Endothelial cell (in vitro differentiated cells): ENCODE measurements around the gene CLIP1. TPM values are rescaled to one million over a fixed set of nuclear protein-coding genes. Genes with fewer than 3 reads are reported as not detected.

Source experiments
- DNase-seq: peaks from one replicate; pipeline ENCODE4 v3.0.0; 2021; ENCODE audit warnings: low spot score
- H3K27ac Mint-ChIP-seq: one replicate; pipeline ENCODE4 v1.8.0; 2021; ENCODE audit warnings: mixed read lengths, inconsistent platforms; ENCODE audit not compliant: unreplicated experiment
- H3K27me3 Mint-ChIP-seq: one replicate; pipeline ENCODE4 v1.8.0; 2021; ENCODE audit warnings: mild to moderate bottlenecking, moderate library complexity, mixed read lengths, inconsistent platforms; ENCODE audit not compliant: unreplicated experiment
- H3K36me3 Mint-ChIP-seq: one replicate; pipeline ENCODE4 v1.8.0; 2021; ENCODE audit warnings: mild to moderate bottlenecking, low read depth, mixed read lengths, inconsistent platforms; ENCODE audit not compliant: unreplicated experiment
- H3K4me1 Mint-ChIP-seq: one replicate; pipeline ENCODE4 v1.8.0; 2021; ENCODE audit warnings: mild to moderate bottlenecking, mixed read lengths, inconsistent platforms; ENCODE audit not compliant: unreplicated experiment
- H3K4me3 Mint-ChIP-seq: one replicate; pipeline ENCODE4 v1.8.0; 2021; ENCODE audit warnings: mild to moderate bottlenecking, mixed read lengths, inconsistent platforms; ENCODE audit not compliant: unreplicated experiment
- H3K9me3 Mint-ChIP-seq: one replicate; pipeline ENCODE4 v1.8.0; 2021; ENCODE audit warnings: mixed read lengths, inconsistent platforms; ENCODE audit not compliant: unreplicated experiment
- total RNA-seq: library from RNA; stranded (reverse); fragmentation: NEBNext Ultra II Directional; extraction: Animal tissue kit (Norgen Biotek cat#: 25700); gene quantifications from one replicate; pipeline ENCODE4 v1.2.1, GENCODE V29; 2021; ENCODE audit not compliant: unreplicated experiment
- TF ChIP-seq, protein P1 (sequence below): fragments of 200-600 bp; sonication (generic); IDR thresholded peaks from one replicate; pipeline ENCODE4 v1.5.0; 2021; ENCODE audit warnings: antibody characterized with exemption; ENCODE audit not compliant: unreplicated experiment

The CLIP1 gene
- total RNA-seq, 1 donor from 2014 or later = 57.7 TPM

GRCh38 chr12:122413516-122414404 is 8.7 kb downstream of the CLIP1 start:
- peak overlapping the region; percentile 13 for H3K27ac Mint-ChIP-seq
- H3K4me3 Mint-ChIP-seq = no peak overlapping the region
- TF ChIP-seq, protein P1, sequence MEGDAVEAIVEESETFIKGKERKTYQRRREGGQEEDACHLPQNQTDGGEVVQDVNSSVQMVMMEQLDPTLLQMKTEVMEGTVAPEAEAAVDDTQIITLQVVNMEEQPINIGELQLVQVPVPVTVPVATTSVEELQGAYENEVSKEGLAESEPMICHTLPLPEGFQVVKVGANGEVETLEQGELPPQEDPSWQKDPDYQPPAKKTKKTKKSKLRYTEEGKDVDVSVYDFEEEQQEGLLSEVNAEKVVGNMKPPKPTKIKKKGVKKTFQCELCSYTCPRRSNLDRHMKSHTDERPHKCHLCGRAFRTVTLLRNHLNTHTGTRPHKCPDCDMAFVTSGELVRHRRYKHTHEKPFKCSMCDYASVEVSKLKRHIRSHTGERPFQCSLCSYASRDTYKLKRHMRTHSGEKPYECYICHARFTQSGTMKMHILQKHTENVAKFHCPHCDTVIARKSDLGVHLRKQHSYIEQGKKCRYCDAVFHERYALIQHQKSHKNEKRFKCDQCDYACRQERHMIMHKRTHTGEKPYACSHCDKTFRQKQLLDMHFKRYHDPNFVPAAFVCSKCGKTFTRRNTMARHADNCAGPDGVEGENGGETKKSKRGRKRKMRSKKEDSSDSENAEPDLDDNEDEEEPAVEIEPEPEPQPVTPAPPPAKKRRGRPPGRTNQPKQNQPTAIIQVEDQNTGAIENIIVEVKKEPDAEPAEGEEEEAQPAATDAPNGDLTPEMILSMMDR = no peak

GRCh38 chr12:122412851-122413433 is 9.5 kb downstream of the CLIP1 start:
- Mint-ChIP-seq H3K4me3 (no peak overlapping the region), H3K27me3 (no peaks in the 10 kb centered on the region), H3K9me3 (no peaks in the 10 kb centered on the region), H3K36me3 (peaks cover 3% of the 10 kb centered on the region), H3K27ac (no peak overlapping the region), H3K4me1 (peaks cover 9% of the 10 kb centered on the region)
- TF ChIP-seq, protein P1 = no peak
- no peak for DNase-seq

More at GRCh38 chr12:122413516-122414404, 8.7 kb downstream of the CLIP1 start:
- peaks cover 4% of the 10 kb centered on the region for H3K36me3 Mint-ChIP-seq
- no peaks in the 10 kb centered on the region for H3K9me3 Mint-ChIP-seq
- no peak for DNase-seq
- H3K27me3 Mint-ChIP-seq = no peaks in the 10 kb centered on the region
- H3K4me1 Mint-ChIP-seq = peaks cover 14% of the 10 kb centered on the region

GRCh38 chr12:122411537-122411936 is 10.9 kb downstream of the CLIP1 start:
- Mint-ChIP-seq H3K9me3 (no peaks in the 10 kb centered on the region), H3K27me3 (no peaks in the 10 kb centered on the region), H3K27ac (no peak overlapping the region), H3K4me1 (peaks cover 6% of the 10 kb centered on the region), H3K4me3 (no peak overlapping the region), H3K36me3 (no peaks in the 10 kb centered on the region)
- DNase-seq = no peak
- TF ChIP-seq, protein P1 = no peak

GRCh38 chr12:122407208-122407607 is 15.3 kb downstream of the CLIP1 start:
- TF ChIP-seq, protein P1 = no peak
- Mint-ChIP-seq H3K9me3 (no peaks in the 10 kb centered on the region), H3K4me1 (no peaks in the 10 kb centered on the region), H3K27ac (no peak overlapping the region), H3K36me3 (no peaks in the 10 kb centered on the region), H3K4me3 (no peak overlapping the region), H3K27me3 (no peaks in the 10 kb centered on the region)
- no peak for DNase-seq

GRCh38 chr12:122406701-122407164 is 15.7 kb downstream of the CLIP1 start:
- TF ChIP-seq, protein P1 = no peak
- Mint-ChIP-seq H3K27ac (peak overlapping the region; percentile 30), H3K27me3 (no peaks in the 10 kb centered on the region), H3K9me3 (no peaks in the 10 kb centered on the region), H3K36me3 (no peaks in the 10 kb centered on the region), H3K4me3 (no peak overlapping the region), H3K4me1 (no peaks in the 10 kb centered on the region)
- no peak for DNase-seq
